ENCODE data around the gene ZBTB39.
A peak's percentile ranks its signal among the peaks of the same experiment; 100 is the strongest.
"Not testable (repeated sequence)": the region's sequence is repeated elsewhere in the genome, so short reads cannot be mapped to it uniquely, and the experiment has no call there.

Gene ZBTB39

GRCh38 chr12:56998981-56999380, 7.4 kb downstream of the ZBTB39 start:
- no peak for DNase-seq

- DNase-seq: no peak
Measured at GRCh38 chr12:56998316-56998715, 8.0 kb downstream of the ZBTB39 start.

GRCh38 chr12:56996793-56997545, 9.4 kb downstream of the ZBTB39 start:
- no peak for DNase-seq

- DNase-seq: no peak
Measured at GRCh38 chr12:56995930-56996496, 10.3 kb downstream of the ZBTB39 start.

- DNase-seq: no peak
Measured at GRCh38 chr12:56995201-56995929, 11.0 kb downstream of the ZBTB39 start.

- DNase-seq: no peak
Measured at GRCh38 chr12:56994231-56994746, 12.1 kb downstream of the ZBTB39 start.

- DNase-seq: no peak
Measured at GRCh38 chr12:56993346-56993745, 13.0 kb downstream of the ZBTB39 start.

- DNase-seq: no peak
Measured at GRCh38 chr12:56991319-56992246, 14.8 kb downstream of the ZBTB39 start.

- DNase-seq: no peak
Measured at GRCh38 chr12:56990648-56991318, 15.6 kb downstream of the ZBTB39 start.

GRCh38 chr12:56989861-56990610, 16.3 kb downstream of the ZBTB39 start:
- no peak for DNase-seq

GRCh38 chr12:56988207-56988739, 18.1 kb downstream of the ZBTB39 start:
- DNase-seq: no peak

- DNase-seq: peak; percentile 69
Measured at GRCh38 chr12:56987551-56988053, 18.7 kb downstream of the ZBTB39 start.

- DNase-seq: no peak
Measured at GRCh38 chr12:56987011-56987410, 19.3 kb downstream of the ZBTB39 start.

GRCh38 chr12:56985714-56986113, 20.6 kb downstream of the ZBTB39 start:
- DNase-seq: not testable (repeated sequence)

GRCh38 chr12:56983386-56983785, 23.0 kb downstream of the ZBTB39 start:
- no peak for DNase-seq

- not testable (repeated sequence) for DNase-seq
Measured at GRCh38 chr12:56982578-56983236, 23.6 kb downstream of the ZBTB39 start.

- DNase-seq: no peak
Measured at GRCh38 chr12:56980941-56981530, 25.3 kb downstream of the ZBTB39 start.

GRCh38 chr12:56980268-56980667, 26.1 kb downstream of the ZBTB39 start:
- DNase-seq: no peak

- no peak for DNase-seq
Measured at GRCh38 chr12:56979628-56980027, 26.7 kb downstream of the ZBTB39 start.

All from T-helper 9 cell (primary cell).